Activated CD4-positive, alpha-beta memory T cell treated with anti-CD3 and anti-CD28 coated beads, Interleukin-2, amount 10 ng/mL, durations not matched to agents 7 days and 5 days (primary cell): Measurements from ENCODE around the gene PICK1. TPM values are rescaled to one million over a fixed set of nuclear protein-coding genes. Genes with fewer than 3 reads are reported as not detected.
A peak's percentile ranks its signal among the peaks of the same experiment; 100 is the strongest.
"Not testable (repeated sequence)": the region's sequence is repeated elsewhere in the genome, so short reads cannot be mapped to it uniquely, and the experiment has no call there.

Experiments used
- CTCF ChIA-PET: fragments of 350-600 bp; sonication (Branson Sonifier 250); formaldehyde crosslinking; loops from one replicate; lab custom pipeline; 2021; ENCODE audit warnings: antibody characterized with exemption, inconsistent platforms; lab: Charles Lee
- POLR2A ChIA-PET: fragments of 350-600 bp; sonication (Branson Sonifier 250); formaldehyde crosslinking; loops from one replicate; lab custom pipeline; 2021; ENCODE audit warnings: antibody characterized with exemption; lab: Charles Lee
- DNase-seq: peaks from one replicate; pipeline ENCODE4 v3.0.0-alpha.2; 2020
- H3K27ac Mint-ChIP-seq: one replicate; pipeline ENCODE4 v1.8.0; 2021; ENCODE audit warnings: mild to moderate bottlenecking, mixed read lengths
- H3K27me3 Mint-ChIP-seq: one replicate; pipeline ENCODE4 v1.8.0; 2021; ENCODE audit warnings: mixed read lengths
- H3K36me3 Mint-ChIP-seq: one replicate; pipeline ENCODE4 v1.8.0; 2021; ENCODE audit warnings: low read depth, mixed read lengths
- H3K4me1 Mint-ChIP-seq: one replicate; pipeline ENCODE4 v1.8.0; 2021; ENCODE audit warnings: mixed read lengths
- H3K4me3 Mint-ChIP-seq: one replicate; pipeline ENCODE4 v1.8.0; 2021; ENCODE audit warnings: mild to moderate bottlenecking, mixed read lengths
- H3K9me3 Mint-ChIP-seq: one replicate; pipeline ENCODE4 v1.8.0; 2021; ENCODE audit warnings: mixed read lengths
- total RNA-seq, 2 experiments: library from RNA; stranded (reverse); gene quantifications; one replicate each; pipeline ENCODE4 v1.2.3, GENCODE V29; 2021

The PICK1 gene
- total RNA-seq, 2 experiments from 2014 or later = 11.4 to 12.7 TPM

GRCh38 chr22:38109371-38110001, 52.3 kb downstream of the PICK1 start:
- CTCF ChIA-PET = no interaction called here
- H3K36me3 Mint-ChIP-seq = peaks cover 5% of the 10 kb centered on the region
- peak overlapping the region; percentile 58 for H3K27ac Mint-ChIP-seq
- DNase-seq = no peak
- POLR2A ChIA-PET = no interaction called here
- no peak overlapping the region for H3K4me3 Mint-ChIP-seq
- H3K9me3 Mint-ChIP-seq = no peaks in the 10 kb centered on the region
- H3K27me3 Mint-ChIP-seq = no peaks in the 10 kb centered on the region
- H3K4me1 Mint-ChIP-seq = peaks cover 10% of the 10 kb centered on the region

GRCh38 chr22:38110008-38110862, 53.0 kb downstream of the PICK1 start, which contains the start of gene BAIAP2L2:
BAIAP2L2 (minus strand) TSS chr22:38110684; CDS start chr22:38110525, 159 bp downstream.
- ChIA-PET POLR2A (no interaction called here), CTCF (no interaction called here)
- Mint-ChIP-seq H3K9me3 (no peaks in the 10 kb centered on the region), H3K36me3 (peaks cover 5% of the 10 kb centered on the region), H3K27me3 (no peaks in the 10 kb centered on the region), H3K4me1 (peaks cover 11% of the 10 kb centered on the region), H3K27ac (peak within 1 kb of the TSS; percentile 58), H3K4me3 (no peak within 1 kb of the TSS)
- no peak for DNase-seq

GRCh38 chr22:38110863-38111852, 54.0 kb downstream of the PICK1 start:
- Mint-ChIP-seq H3K27me3 (no peaks in the 10 kb centered on the region), H3K9me3 (no peaks in the 10 kb centered on the region), H3K27ac (no peak overlapping the region), H3K4me1 (peaks cover 8% of the 10 kb centered on the region), H3K36me3 (peaks cover 5% of the 10 kb centered on the region), H3K4me3 (no peak overlapping the region)
- ChIA-PET POLR2A (no interaction called here), CTCF (interaction anchor here (1.6 kb wide), 1 partner anchor 59 kb away, joined by 5 read pairs; no protein-coding TSS in a partner anchor)
- DNase-seq = no peak

GRCh38 chr22:38111925-38112355, 54.7 kb downstream of the PICK1 start:
- POLR2A ChIA-PET = no interaction called here
- CTCF ChIA-PET = interaction anchor here (1.6 kb wide), 1 partner anchor 60 kb away, joined by 5 read pairs; no protein-coding TSS in a partner anchor
- Mint-ChIP-seq H3K4me1 (peaks cover 8% of the 10 kb centered on the region), H3K27me3 (no peaks in the 10 kb centered on the region), H3K4me3 (no peak overlapping the region), H3K27ac (no peak overlapping the region), H3K36me3 (peaks cover 5% of the 10 kb centered on the region), H3K9me3 (no peaks in the 10 kb centered on the region)
- no peak for DNase-seq

- H3K4me3 Mint-ChIP-seq = no peak overlapping the region
- no peak for DNase-seq
- ChIA-PET CTCF (interaction anchor here (1.6 kb wide), 1 partner anchor 60 kb away, joined by 5 read pairs; no protein-coding TSS in a partner anchor), POLR2A (no interaction called here)
- H3K27me3 Mint-ChIP-seq = no peaks in the 10 kb centered on the region
- no peaks in the 10 kb centered on the region for H3K9me3 Mint-ChIP-seq
- H3K36me3 Mint-ChIP-seq = peaks cover 5% of the 10 kb centered on the region
- H3K4me1 Mint-ChIP-seq = peaks cover 8% of the 10 kb centered on the region
- no peak overlapping the region for H3K27ac Mint-ChIP-seq
Measured at GRCh38 chr22:38112381-38112780, 55.2 kb downstream of the PICK1 start.

- H3K36me3 Mint-ChIP-seq = peaks cover 5% of the 10 kb centered on the region
- no peak overlapping the region for H3K4me3 Mint-ChIP-seq
- POLR2A ChIA-PET = interaction anchor here (0.9 to 1.6 kb wide), 4 partner anchors 27 to 116 kb away, joined by 3 to 4 read pairs (median 4); no protein-coding TSS in a partner anchor
- DNase-seq = peak; percentile 85
- CTCF ChIA-PET = interaction anchor here (0.6 to 2.4 kb wide), 14 partner anchors 9 to 238 kb away, joined by 3 to 11 read pairs (median 4); partner anchors contain the start of gene PLA2G6
- peaks cover 8% of the 10 kb centered on the region for H3K4me1 Mint-ChIP-seq
- H3K27ac Mint-ChIP-seq = no peak overlapping the region
- H3K27me3 Mint-ChIP-seq = no peaks in the 10 kb centered on the region
- no peaks in the 10 kb centered on the region for H3K9me3 Mint-ChIP-seq
Measured at GRCh38 chr22:38114484-38115398, 57.5 kb downstream of the PICK1 start.

- POLR2A ChIA-PET = interaction anchor here (1.0 kb wide), 1 partner anchor 63 kb away, joined by 3 read pairs; no protein-coding TSS in a partner anchor
- peaks cover 5% of the 10 kb centered on the region for H3K36me3 Mint-ChIP-seq
Measured at GRCh38 chr22:38115423-38116205, 58.4 kb downstream of the PICK1 start.

GRCh38 chr22:38117556-38117955, 60.4 kb downstream of the PICK1 start:
- H3K27ac Mint-ChIP-seq, H3K4me1 Mint-ChIP-seq, DNase-seq, H3K36me3 Mint-ChIP-seq, H3K27me3 Mint-ChIP-seq, H3K4me3 Mint-ChIP-seq, H3K9me3 Mint-ChIP-seq, POLR2A ChIA-PET: not testable (repeated sequence)
- CTCF ChIA-PET = interaction anchor here (1.1 to 1.9 kb wide), 2 partner anchors 65 to 113 kb away, joined by 3 to 5 read pairs; no protein-coding TSS in a partner anchor

More at GRCh38 chr22:38115423-38116205, 58.4 kb downstream of the PICK1 start:
- peaks cover 8% of the 10 kb centered on the region for H3K4me1 Mint-ChIP-seq
- no peak for DNase-seq
- H3K9me3 Mint-ChIP-seq = no peaks in the 10 kb centered on the region
- H3K27me3 Mint-ChIP-seq = no peaks in the 10 kb centered on the region
- no peak overlapping the region for H3K27ac Mint-ChIP-seq
- H3K4me3 Mint-ChIP-seq = no peak overlapping the region
- CTCF ChIA-PET = interaction anchor here (0.9 to 2.4 kb wide), 7 partner anchors 8 to 237 kb away, joined by 3 to 11 read pairs (median 8); partner anchors contain the start of gene PLA2G6

- Mint-ChIP-seq H3K9me3 (no peaks in the 10 kb centered on the region), H3K4me3 (no peak overlapping the region), H3K4me1 (peaks cover 12% of the 10 kb centered on the region), H3K36me3 (peaks cover 2% of the 10 kb centered on the region), H3K27me3 (no peaks in the 10 kb centered on the region), H3K27ac (no peak overlapping the region)
- ChIA-PET CTCF (interaction anchor here (1.1 to 1.9 kb wide), 2 partner anchors 66 to 112 kb away, joined by 3 to 5 read pairs; no protein-coding TSS in a partner anchor), POLR2A (no interaction called here)
- DNase-seq = no peak
Measured at GRCh38 chr22:38118182-38118581, 61.0 kb downstream of the PICK1 start.

- H3K9me3 Mint-ChIP-seq, H3K4me3 Mint-ChIP-seq, POLR2A ChIA-PET, H3K27me3 Mint-ChIP-seq, H3K27ac Mint-ChIP-seq, H3K36me3 Mint-ChIP-seq, DNase-seq: not testable (repeated sequence)
- CTCF ChIA-PET = interaction anchor here (1.9 kb wide), 1 partner anchor 66 kb away, joined by 5 read pairs; no protein-coding TSS in a partner anchor
- H3K4me1 Mint-ChIP-seq = peaks cover 12% of the 10 kb centered on the region
Measured at GRCh38 chr22:38118747-38119146, 61.5 kb downstream of the PICK1 start.
